Motor neuron (in vitro differentiated cells): ENCODE measurements around the gene ENTR1. TPM values are rescaled to one million over a fixed set of nuclear protein-coding genes. Genes with fewer than 3 reads are reported as not detected.

Experiments used
- ATAC-seq, 8 experiments: fragments of 200-7000 bp; cut with Tn5 transposase; replicated peaks in 6 of 8; 2 replicates each; pipeline ENCODE4 v1.8.0; 2021; ENCODE audit warnings: mild to moderate bottlenecking in 8 of 8, moderate library complexity in 8 of 8
- H3K27ac ChIP-seq, 2 donors: fragments of 250-450 bp; sonication (Bioruptor Pico); 2 replicates each; pipeline ENCODE4 v1.9.0; 2021; ENCODE audit warnings: antibody characterized with exemption in 2 of 2, mild to moderate bottlenecking in 2 of 2, moderate library complexity in 1 of 2
- H3K4me1 ChIP-seq, 2 donors: fragments of 250-450 bp; sonication (Bioruptor Pico); replicated peaks in 1 of 2; 2 replicates each; pipeline ENCODE4 v1.6.1; 2021; ENCODE audit warnings: antibody characterized with exemption in 2 of 2, mild to moderate bottlenecking in 2 of 2, moderate library complexity in 1 of 2
- H3K4me3 ChIP-seq, 5 donors: fragments of 250-450 bp; sonication (Bioruptor Pico); 2 replicates each; pipeline ENCODE4 v1.9.0; 2021; ENCODE audit warnings: antibody characterized with exemption in 5 of 5, mild to moderate bottlenecking in 5 of 5, moderate library complexity in 4 of 5
- WGBS, 10 experiments: fragments of 450-650 bp; shearing (Covaris generic); methylation state at CpG; one replicate each; pipeline ENCODE4 v1.0.0; 2022; 5-methylcytosine and 5-hydroxymethylcytosine counted together
- in situ Hi-C, 9 experiments: fragments of 400-800 bp; cut with MboI; loops; one replicate each; pipeline ENCODE4 v1.15.0; 2021; ENCODE audit warnings: low sequenced_read_pairs in 9 of 9, low pct_unique_long_range_greater_than_20kb in 2 of 9; ENCODE audit not compliant: unreplicated experiment in 9 of 9
- total RNA-seq, 8 experiments: library from RNA; unstranded; fragments of 300-600 nt; gene quantifications; 2 replicates each; pipeline versions ENCODE4 v1.2.3 to v1.2.4, GENCODE V29; 2022

The ENTR1 gene
- total RNA-seq, 8 experiments from 2014 or later = 15.9 to 97.7 (median 29.6) TPM

GRCh38 chr9:136381311-136381710, 29.1 kb downstream of the ENTR1 start:
- H3K4me3 ChIP-seq = no peak overlapping the region
- peak in 2 of 8 experiments; percentile 13 to 68 for ATAC-seq
- H3K4me1 ChIP-seq = no peaks in the 10 kb centered on the region
- in situ Hi-C loops = no loop called here
- no peak overlapping the region for H3K27ac ChIP-seq
- WGBS, 10 experiments = 70 to 100% (median 90%) methylated on average over 1 to 2 of the region's 9 CpGs; no CpG with 5 or more reads in 7 of the 10 experiments

GRCh38 chr9:136380381-136380780, 30.0 kb downstream of the ENTR1 start:
- no peak for ATAC-seq
- Histone ChIP-seq H3K4me3 (no peak overlapping the region), H3K27ac (no peak overlapping the region), H3K4me1 (no peaks in the 10 kb centered on the region)
- WGBS, 10 experiments = no CpG with 5 or more reads among the region's 17 CpGs
- in situ Hi-C loops = no loop called here

- WGBS, 10 experiments = 80 to 100% (median 86%) methylated on average over 1 to 3 of the region's 11 CpGs; no CpG with 5 or more reads in 7 of the 10 experiments
- H3K27ac ChIP-seq = no peak overlapping the region
- no peak overlapping the region for H3K4me3 ChIP-seq
- in situ Hi-C loops = no loop called here
- no peaks in the 10 kb centered on the region for H3K4me1 ChIP-seq
- ATAC-seq = no peak
These were observed 30.5 kb downstream of the ENTR1 start for GRCh38 chr9:136379891-136380290.

- H3K27ac ChIP-seq = no peak overlapping the region
- no peak for ATAC-seq
These were observed 31.0 kb downstream of the ENTR1 start for GRCh38 chr9:136379401-136379800.

GRCh38 chr9:136379003-136379287, 31.5 kb downstream of the ENTR1 start:
- ATAC-seq = peak in 1 of 8 experiments; percentile 2
- no peak overlapping the region for H3K4me3 ChIP-seq
- H3K27ac ChIP-seq = no peak overlapping the region
- WGBS, 10 experiments = 76% methylated on average over 3 of the region's 18 CpGs; no CpG with 5 or more reads in 9 of the 10 experiments
- in situ Hi-C loops = no loop called here
- peaks cover 1 to 3% of the 10 kb centered on the region in 2 donors for H3K4me1 ChIP-seq

More at GRCh38 chr9:136379401-136379800, 31.0 kb downstream of the ENTR1 start:
- in situ Hi-C loops = no loop called here
- WGBS, 10 experiments = 81 to 100% (median 92%) methylated on average over 1 to 2 of the region's 11 CpGs; no CpG with 5 or more reads in 6 of the 10 experiments
- no peak overlapping the region for H3K4me3 ChIP-seq
- no peaks in the 10 kb centered on the region for H3K4me1 ChIP-seq

- WGBS, 10 experiments = no CpG with 5 or more reads among the region's 28 CpGs
- peaks cover 7 to 9% of the 10 kb centered on the region in 2 donors for H3K4me1 ChIP-seq
- peak in 2 of 8 experiments; percentile 3 to 9 for ATAC-seq
- no peak overlapping the region for H3K27ac ChIP-seq
- H3K4me3 ChIP-seq = no peak overlapping the region
- in situ Hi-C loops = no loop called here
These were observed 32.0 kb downstream of the ENTR1 start for GRCh38 chr9:136378170-136379002.

GRCh38 chr9:136377341-136378169, 32.9 kb downstream of the ENTR1 start:
- no peak for ATAC-seq
- Histone ChIP-seq H3K4me1 (peaks cover 15 to 17% of the 10 kb centered on the region in 2 donors), H3K27ac (no peak overlapping the region), H3K4me3 (no peak overlapping the region)
- in situ Hi-C loops = no loop called here
- 90 to 94% (median 93%) methylated on average over 2 to 3 of the region's 32 CpGs; no CpG with 5 or more reads in 7 of the 10 experiments for WGBS, 10 experiments

- no peak for ATAC-seq
- 81 to 100% (median 100%) methylated on average over 1 to 4 of the region's 8 CpGs; no CpG with 5 or more reads in 7 of the 10 experiments for WGBS, 10 experiments
- no peak overlapping the region for H3K27ac ChIP-seq
- in situ Hi-C loops = no loop called here
- no peak overlapping the region for H3K4me3 ChIP-seq
- H3K4me1 ChIP-seq = peaks cover 22 to 25% of the 10 kb centered on the region in 2 donors
These were observed 34.0 kb downstream of the ENTR1 start for GRCh38 chr9:136376457-136376856.

GRCh38 chr9:136375096-136375495, 35.3 kb downstream of the ENTR1 start:
- 83 to 100% (median 94%) methylated on average over 1 to 9 of the region's 12 CpGs; no CpG with 5 or more reads in 5 of the 10 experiments for WGBS, 10 experiments
- in situ Hi-C loops = no loop called here
- Histone ChIP-seq H3K27ac (no peak overlapping the region), H3K4me3 (no peak overlapping the region), H3K4me1 (peaks cover 22 to 25% of the 10 kb centered on the region in 2 donors)
- no peak for ATAC-seq

- Histone ChIP-seq H3K4me1 (peaks cover 22 to 25% of the 10 kb centered on the region in 2 donors), H3K4me3 (no peak overlapping the region), H3K27ac (peak overlapping the region; percentile 68 to 75)
- no peak for ATAC-seq
- WGBS, 10 experiments = 80 to 100% (median 100%) methylated on average over 1 to 2 of the region's 14 CpGs; no CpG with 5 or more reads in 7 of the 10 experiments
- in situ Hi-C loops = no loop called here
These were observed 36.2 kb downstream of the ENTR1 start for GRCh38 chr9:136374183-136374575.

GRCh38 chr9:136373300-136374182, 36.9 kb downstream of the ENTR1 start, which contains the start of gene CARD9:
Gene CARD9, minus strand, starts transcription at chr9:136373669. Its CDS starts 1,591 bp downstream, at chr9:136372078.
- peak in 6 of 8 experiments; percentile 6 to 42 (median 14) for ATAC-seq
- Histone ChIP-seq H3K4me3 (no peak within 1 kb of the TSS), H3K4me1 (peaks cover 22 to 25% of the 10 kb centered on the region in 2 donors), H3K27ac (peak within 1 kb of the TSS; percentile 68 to 75)
- WGBS, 10 experiments = 0 to 81% (median 80%) methylated on average over 1 to 8 of the region's 27 CpGs; no CpG with 5 or more reads in 7 of the 10 experiments
- in situ Hi-C loops = no loop called here

- Histone ChIP-seq H3K27ac (peak overlapping the region; percentile 68 to 75), H3K4me1 (peaks cover 22 to 25% of the 10 kb centered on the region in 2 donors), H3K4me3 (no peak overlapping the region)
- peak; percentile 65 to 88 (median 82) for ATAC-seq
- whole genome bisulfite sequencing, 10 experiments = 4 to 52% (median 20%) methylated on average over 1 to 7 of the region's 21 CpGs; no CpG with 5 or more reads in 5 of the 10 experiments
- in situ Hi-C loops = no loop called here
These were observed 37.7 kb downstream of the ENTR1 start for GRCh38 chr9:136372561-136373299.
